Stimulated activated CD8-positive, alpha-beta memory T cell treated with anti-CD3 and anti-CD28 coated beads, Interleukin-2, amount 100 ng/mL, for 1 hour (primary cell): ENCODE results near the gene BMPR2.
"Not testable (repeated sequence)": the region's sequence is repeated elsewhere in the genome, so short reads cannot be mapped to it uniquely, and the experiment has no call there.

Experiments
- DNase-seq, 2 donors: peaks; one replicate each; pipeline ENCODE4 v3.0.0-alpha.2; 2020; ENCODE audit warnings: low read depth in 2 of 2

The BMPR2 gene

DNA sequence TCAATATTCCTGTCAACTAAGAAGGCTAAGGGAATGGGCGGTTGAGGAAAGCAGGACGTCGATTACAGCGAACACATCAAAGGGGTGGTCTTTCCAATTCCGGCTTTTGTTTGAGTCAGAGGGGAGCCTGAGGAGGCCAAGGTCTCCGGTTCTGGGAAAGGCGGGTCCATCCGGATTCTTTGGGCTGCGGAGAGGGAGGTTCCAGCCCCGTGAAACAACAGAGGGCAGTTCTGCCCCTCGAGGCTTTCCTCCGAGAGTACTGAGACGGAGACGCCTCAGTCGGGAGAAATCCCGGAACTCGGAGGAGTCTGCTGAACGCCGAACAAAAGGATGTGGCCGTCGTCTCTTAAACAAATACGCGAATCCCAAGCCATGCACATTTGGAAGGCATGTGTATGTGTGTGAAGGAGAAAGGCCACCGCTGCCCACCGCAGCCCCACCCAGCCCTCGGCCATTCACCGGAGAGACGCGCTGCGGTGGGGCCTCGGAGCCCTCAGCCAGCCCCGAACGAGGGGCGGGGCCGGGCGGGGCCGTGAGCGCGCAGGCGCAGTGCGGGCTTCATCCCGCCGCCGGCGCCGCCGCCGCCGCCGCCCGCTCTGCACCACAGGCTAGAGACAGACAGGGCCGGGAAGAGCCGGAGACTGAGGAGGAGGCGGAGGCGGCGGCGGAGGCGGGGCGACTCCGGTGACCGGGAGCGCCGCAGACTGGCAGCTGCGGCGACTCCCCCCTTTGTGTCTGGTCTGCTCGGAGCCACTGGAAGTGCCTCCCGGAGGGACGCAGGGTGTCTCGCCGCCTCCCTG lies at the start of gene BMPR2:
BMPR2 (plus strand) TSS at position 719 of the 800 bp plus-strand sequence. CDS start 1,148 bp downstream, outside the sequence.
- peak; percentile 62 to 67 for DNase-seq

DNA sequence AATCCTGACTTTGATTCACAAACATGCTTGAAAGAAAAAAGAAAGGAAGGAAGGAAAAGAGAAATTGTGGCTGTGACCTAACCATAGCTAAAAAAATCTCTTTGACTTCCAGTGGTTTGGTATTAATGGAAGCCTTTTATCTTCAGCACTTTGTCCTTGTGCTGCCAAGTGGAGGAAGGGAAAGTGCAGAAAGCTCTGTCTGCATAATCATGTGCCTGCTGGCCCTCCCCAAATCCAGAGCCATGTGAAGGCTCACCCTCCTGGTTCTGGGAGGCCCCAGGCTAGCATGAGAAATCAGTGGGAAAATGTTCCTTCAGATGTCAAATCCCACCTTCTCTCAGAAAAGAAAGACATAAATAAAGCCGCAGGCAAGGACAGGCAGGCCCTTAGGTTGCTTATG lies 48.3 kb upstream of the BMPR2 start:
- DNase-seq: no peak

DNA sequence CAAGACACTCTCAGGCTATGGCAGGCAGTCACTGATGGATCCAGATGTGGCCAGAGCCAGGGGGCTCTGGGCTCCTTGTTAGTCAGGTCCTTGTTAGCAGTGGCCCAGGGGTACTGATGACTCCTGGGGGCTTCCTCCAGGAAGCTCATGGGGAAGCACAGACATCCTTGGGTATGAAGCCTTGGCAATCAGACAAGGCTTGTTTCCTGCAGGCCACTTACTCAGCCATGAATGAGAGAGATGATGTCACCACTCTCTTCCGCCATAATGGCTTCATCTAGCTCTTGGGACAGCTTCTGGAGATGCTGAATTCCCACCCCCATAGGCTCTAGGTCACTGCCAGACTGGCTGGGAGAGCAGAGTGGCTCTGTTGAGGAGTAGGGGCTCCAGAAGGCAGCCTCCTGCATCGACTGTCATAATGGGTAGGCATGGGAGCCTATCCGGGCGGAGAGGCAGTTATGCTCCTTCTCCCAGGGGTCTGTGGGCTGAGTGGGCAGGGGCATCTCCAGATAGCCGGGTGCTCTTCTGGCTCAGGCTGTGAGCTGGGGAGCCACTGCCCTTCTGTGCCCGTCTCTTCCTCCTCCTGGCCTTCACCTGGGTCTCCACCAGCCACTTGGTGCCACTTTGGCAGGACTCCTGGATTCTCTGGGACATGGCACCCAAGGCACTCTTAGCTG lies 40.2 kb upstream of the BMPR2 start:
- DNase-seq: no peak

DNA sequence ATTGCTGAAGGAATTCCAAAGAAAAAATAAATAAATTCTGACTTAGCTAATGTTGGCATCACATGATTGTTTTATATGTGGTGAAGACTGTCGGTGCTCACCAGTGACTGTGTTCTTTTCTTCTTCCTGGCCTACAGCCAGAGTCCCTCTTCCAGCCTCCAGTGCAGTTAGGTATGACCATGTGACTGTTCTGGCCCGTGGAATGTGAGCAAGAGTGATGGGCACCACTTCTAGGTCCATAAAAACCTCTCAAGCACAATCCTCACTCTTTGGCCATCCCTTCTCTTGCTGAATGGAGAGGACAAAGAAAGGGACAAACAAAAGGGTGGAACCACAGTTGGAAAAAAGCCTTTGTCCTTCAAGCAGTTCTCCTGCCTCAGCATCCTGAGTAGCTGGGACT lies 39.0 kb upstream of the BMPR2 start:
- DNase-seq: no peak

DNA sequence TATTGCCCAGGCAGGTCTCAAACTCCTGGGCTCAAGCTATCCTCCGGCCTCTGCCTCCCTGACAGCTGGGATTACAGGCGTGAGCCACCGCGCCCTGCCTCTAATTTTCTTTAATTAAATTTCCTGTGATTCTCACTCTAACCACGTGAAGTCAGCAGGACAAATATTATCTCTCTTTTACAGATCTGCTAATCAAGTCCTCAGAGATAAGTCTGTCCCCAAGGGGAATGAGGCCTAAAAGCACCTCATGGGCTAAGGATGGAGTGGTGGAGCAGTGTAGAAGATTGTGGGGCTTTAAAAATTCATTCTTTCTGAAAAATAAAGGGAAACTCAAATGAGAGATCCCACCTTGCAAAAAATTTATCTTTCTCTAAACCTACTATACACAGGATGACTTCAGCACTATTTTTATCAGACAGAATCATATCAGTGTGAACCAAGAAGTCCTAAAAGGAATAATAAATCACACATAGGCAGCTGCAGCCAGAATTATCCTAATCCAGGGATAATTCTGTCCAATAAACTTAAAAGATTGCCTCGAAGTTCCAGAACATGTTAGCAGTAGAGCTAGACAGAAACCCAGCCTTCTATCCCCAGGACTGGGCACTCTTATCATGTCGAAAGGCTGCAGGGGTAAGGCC lies 38.3 kb upstream of the BMPR2 start:
- DNase-seq: no peak

DNA sequence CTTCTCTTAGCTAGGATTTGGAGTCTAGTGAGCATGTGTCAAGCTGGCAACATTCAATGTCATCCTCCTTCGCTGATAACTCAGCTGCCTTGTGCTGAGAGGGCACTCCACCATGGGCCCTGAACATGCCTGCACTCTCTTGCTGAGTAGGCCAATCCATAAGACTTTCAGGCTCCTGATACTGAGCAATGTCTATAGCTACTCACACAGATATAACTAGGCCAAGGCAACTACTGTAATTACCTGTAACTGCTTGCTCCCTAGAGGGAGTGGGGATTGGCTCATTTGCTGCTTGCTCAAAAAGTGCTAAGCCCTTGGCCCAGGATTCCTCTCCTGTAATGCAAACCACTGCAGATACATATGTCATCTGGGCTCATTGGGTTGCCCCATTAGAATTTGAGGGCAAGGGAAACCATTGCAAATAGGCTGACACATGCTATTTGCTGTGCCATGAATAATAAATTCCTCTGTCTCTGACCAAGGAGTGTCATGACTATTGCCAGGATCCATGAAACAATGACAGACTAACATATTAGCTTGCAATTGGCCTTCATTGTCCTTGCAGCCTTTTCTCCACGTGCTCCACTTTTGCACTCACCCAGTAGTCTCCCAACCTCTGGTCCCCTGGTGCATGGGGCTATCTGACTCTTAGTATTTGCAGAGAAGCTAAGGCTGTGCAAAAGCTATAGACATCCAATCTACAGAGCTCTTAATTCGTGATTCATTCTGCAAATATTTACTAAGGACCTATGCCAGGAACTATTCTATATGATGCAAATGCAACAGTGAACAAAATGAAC lies 36.9 kb upstream of the BMPR2 start:
- DNase-seq: no peak

DNA sequence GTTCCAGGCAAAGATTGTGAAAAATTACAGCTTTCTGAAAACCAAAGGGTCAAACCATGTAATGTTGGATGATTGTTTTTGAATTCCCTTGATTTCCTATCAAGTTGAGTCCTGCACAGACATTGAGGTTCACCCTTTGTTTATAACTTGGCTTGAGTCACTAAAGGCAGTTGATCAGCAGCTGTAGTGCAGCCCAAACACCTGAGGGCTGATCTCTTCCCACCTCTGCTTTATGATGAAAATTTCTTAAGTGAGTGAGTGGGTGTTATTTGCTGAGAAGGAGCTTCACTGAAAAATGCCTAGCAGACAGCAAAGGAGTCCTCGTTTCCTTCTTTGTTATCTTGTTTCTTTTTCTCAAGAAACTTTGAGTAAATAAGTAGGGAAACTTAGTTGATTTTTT lies 31.9 kb upstream of the BMPR2 start:
- no peak for DNase-seq

GRCh38 chr2:202346180-202346579 lies 29.9 kb upstream of the BMPR2 start:
- DNase-seq: no peak

- no peak for DNase-seq
Observed at GRCh38 chr2:202353430-202353829, 22.7 kb upstream of the BMPR2 start.

DNA sequence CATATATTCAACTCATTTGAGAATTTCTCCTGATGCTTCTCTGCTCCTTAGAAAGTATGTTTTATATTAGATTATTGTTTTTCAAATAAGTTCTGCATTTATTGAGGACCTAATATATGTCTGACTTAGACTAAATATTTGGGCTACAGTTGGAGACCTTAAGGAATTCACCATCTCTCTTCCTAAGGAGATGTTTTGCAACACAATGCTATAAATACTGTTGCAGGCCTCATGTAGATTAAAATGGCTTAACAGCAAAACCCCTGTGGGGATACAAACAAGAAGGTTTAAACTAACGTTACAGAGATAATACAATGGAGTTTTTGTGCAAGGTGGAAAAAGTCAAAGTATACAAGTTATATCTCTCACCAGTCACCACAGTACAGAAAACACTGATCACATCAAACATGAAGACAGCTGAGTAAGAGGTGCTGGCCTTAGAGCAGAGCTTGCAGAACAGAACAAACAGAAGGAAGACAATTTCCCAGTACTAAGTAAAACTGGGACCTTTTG lies 20.1 kb upstream of the BMPR2 start:
- DNase-seq: no peak

- DNase-seq: not testable (repeated sequence)
Observed at GRCh38 chr2:202358924-202359323, 17.2 kb upstream of the BMPR2 start.

DNA sequence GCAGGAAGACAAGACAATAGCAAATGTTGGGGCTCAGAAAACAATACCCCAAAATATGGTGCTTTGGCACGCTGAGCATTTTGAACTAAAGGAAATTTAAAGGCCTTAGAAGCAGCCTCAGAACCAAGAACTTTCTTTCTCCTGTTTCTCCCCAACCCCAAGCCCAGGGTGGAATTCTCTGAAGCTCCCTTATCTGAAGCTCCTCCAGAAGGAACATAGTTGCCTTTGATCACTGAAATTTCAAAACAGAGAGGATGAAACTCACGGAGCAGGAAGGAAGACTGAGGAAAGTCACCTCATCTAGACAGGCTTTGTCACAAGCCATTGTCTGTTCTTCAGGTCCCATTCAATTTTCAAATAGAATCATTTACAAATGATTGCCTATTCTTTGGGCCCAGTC lies 15.5 kb upstream of the BMPR2 start:
- DNase-seq: no peak

DNA sequence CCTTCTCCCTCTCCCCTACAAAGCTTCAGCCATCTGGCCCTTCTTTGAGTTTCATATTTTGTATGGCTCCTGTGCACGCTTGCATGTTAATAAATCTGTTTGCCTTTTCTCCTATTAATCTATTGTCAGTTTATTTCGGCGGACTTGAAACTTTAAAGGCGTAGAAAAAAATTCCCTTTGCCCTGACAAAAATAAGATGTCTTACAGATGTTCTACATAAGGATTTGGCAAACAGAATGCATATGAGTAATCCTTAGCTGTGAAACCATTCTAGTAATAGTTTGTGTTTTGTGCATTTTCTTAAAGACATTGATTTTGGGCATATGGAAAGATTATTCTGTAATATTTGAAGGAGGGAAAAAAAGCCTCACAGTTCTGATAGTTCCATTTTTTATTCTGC lies 15.0 kb upstream of the BMPR2 start:
- no peak for DNase-seq

- no peak for DNase-seq
Observed at GRCh38 chr2:202373490-202373889, 2.6 kb upstream of the BMPR2 start.

GRCh38 chr2:202374383-202374782 lies 1.7 kb upstream of the BMPR2 start:
- not testable (repeated sequence) for DNase-seq

GRCh38 chr2:202375033-202375608 lies 1.0 kb upstream of the BMPR2 start:
- peak in 1 of 2 donors; percentile 24 for DNase-seq

DNA sequence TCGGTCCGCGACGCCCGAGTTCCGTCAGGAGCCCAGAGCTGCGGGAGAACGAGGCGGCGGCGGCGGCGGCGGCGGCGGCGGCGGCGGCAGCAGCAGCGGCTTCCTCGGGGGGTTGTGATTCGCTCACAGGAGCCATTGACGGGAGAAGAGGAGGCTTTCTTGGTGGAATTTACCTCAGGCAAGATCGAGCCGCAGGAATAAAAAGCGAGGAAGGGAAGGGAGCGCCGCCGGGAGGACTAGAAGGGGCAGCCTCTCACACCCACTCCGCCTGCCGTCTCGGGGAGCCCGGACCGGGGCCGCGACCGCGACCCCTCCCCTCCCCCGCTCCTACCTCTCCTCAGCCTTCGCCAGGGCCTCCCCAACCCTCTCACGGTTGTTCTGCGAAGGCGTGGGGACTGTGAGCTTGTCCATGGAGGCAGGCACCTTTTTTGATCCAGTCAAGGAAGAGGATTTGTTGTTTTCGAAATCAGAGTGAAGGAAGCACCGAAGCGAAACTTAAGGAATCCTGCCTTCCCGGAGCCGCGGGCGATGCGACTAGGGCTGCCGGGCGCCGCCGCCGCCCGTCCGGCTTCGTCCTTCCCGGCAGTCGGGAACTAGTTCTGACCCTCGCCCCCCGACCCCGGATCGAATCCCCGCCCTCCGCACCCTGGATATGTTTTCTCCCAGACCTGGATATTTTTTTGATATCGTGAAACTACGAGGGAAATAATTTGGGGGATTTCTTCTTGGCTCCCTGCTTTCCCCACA lies 506 bp downstream of the BMPR2 start:
- DNase-seq: peak in 1 of 2 donors; percentile 18

- DNase-seq: no peak
Observed at GRCh38 chr2:202377207-202377761, 1.2 kb downstream of the BMPR2 start.

DNA sequence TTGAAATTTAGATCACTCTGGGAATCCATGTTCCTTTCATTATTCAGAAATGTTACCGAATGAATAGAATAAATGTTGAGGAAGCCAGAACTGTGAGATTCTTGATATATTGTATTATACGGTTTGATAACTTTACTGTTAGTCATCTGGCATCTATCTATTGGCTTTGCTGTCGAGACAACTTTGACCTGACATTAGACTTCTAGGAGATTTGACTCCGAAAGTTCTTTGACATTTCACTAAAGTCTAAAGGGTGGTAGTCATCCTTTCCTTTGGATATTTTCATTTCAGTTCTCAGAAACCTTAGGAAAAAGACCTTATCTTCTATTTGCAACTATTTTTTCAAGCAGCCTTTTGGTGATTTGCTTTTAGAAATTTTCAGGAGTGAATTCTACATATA lies 1.9 kb downstream of the BMPR2 start:
- DNase-seq: no peak

- no peak for DNase-seq
Observed at GRCh38 chr2:202378662-202379358, 2.7 kb downstream of the BMPR2 start.
